Head of caudate nucleus (tissue), 42 donors: ENCODE results near the gene MAN1C1.
"Not testable (repeated sequence)": the region's sequence is repeated elsewhere in the genome, so short reads cannot be mapped to it uniquely, and the experiment has no call there.

Experiments used
- DNase-seq, 42 donors: peaks; one replicate each; pipeline versions ENCODE4 v3.0.0 to v3.0.0-alpha.2; 2020 to 2021; ENCODE audit warnings: mixed read lengths in 7 of 42
- intact Hi-C: fragments of 100-400 bp; cut with DNase I; formaldehyde crosslinking; loops from one replicate; pipeline ENCODE4 v1.15.0; 2022

MAN1C1 gene

GRCh38 chr1:25623007-25623406 is 6.4 kb downstream of the MAN1C1 start:
- intact Hi-C loops, result no loop called here
- no peak for DNase-seq

GRCh38 chr1:25623731-25624130 is 7.1 kb downstream of the MAN1C1 start:
- DNase-seq, result no peak
- intact Hi-C loops, result no loop called here

DNA sequence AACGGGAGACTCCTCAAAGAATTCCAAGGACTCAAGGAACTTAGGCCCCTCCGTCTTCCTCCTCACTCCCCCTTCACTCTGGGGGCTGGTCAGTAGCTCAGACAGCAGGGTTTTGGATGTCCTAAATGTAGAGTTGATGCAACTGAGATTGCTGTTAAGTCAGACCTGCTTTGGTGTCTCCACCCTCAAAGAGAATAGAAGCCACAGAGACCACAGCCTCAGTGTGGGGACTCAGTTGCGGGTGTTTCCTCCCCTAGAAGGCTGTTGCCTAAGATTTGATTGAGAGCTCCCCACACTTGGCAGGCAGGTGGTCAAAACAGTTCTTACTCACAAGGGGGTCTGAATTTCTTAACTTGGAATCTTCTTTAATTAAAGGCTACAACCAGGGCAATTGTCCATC is 7.6 kb downstream of the MAN1C1 start:
- intact Hi-C loops, result no loop called here
- no peak for DNase-seq

DNA sequence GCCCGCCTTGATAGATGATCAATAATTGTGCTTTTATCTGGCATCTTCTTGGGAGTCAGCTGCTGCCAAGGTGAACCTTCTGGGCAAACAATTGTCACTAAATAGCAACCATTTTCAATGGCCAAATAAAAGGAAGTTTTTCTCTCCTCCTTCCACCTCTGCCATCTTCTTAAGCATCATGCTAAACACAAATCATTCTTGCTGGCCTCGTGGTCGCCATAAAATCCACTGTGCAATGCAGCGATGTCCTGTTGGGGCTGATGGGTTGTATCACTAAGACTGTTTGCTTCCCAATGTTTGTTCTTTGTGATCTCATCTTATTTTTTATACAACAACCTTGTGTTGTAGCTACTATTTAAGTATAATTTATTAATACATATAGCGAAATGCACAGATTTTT is 8.0 kb downstream of the MAN1C1 start:
- no peak for DNase-seq

DNA sequence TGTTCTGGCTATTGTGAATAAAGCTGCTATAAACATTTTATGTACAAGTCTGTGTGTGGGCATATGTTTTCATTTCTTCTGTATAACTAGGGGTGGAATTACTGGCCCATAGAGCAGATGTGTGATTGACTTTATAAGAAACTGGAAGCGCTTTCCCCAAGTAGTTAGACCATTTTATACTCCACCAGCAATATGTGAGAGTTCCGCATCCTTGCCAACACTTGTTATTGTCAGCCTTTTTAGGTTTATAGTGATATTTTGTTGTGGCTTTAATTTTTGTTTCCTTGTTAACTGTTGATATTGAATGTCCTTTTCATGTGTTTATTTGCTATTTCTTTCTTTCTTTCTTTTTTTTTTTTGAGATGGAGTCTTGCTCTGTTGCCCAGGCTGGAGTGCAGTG is 9.4 kb downstream of the MAN1C1 start:
- DNase-seq, result no peak
- intact Hi-C loops, result no loop called here

More for the DNA sequence above, 8.0 kb downstream of the MAN1C1 start:
- intact Hi-C loops, result no loop called here

- intact Hi-C loops, result no loop called here
- no peak for DNase-seq
These were observed 12.3 kb downstream of the MAN1C1 start for GRCh38 chr1:25628741-25629421.

GRCh38 chr1:25629836-25630235 is 13.2 kb downstream of the MAN1C1 start:
- intact Hi-C loops, result no loop called here
- DNase-seq, result no peak

DNA sequence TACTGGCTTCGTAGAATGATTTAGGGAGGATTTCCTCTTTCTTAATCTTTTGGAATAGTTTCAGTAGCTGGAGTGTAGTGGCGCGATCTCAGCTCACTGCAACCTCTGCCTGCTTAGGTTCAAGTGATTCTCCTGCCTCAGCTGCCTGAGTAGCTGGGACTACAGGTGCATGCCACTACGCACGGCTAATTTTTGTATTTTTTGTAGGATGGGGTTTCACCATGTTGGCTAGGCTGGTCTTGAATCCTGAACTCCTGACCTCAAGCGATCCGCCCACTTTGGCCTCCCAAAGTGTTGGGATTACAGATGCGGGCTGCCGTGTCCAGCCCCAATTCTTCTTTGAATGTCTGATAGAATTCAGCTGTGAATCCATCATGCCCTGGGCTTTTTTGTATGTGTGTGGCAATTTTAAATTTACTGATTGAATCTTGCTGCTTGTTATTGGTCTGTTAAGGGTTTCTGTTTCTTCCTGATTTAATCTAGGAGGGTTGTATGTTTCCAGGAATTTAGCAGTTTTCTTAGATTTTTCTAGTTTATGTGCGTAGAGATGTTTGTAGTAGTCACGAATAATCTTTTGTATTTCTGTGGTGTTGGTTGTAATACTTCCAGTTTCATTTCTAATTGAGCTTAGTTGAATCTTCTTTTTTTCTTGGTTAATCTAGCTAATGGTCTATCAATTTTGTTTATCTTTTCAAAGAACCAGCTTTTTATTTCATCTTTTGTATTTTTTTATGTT is 15.3 kb downstream of the MAN1C1 start:
- intact Hi-C loops, result no loop called here
- peak in 1 of 42 donors; percentile 32 for DNase-seq

GRCh38 chr1:25634066-25634465 is 17.5 kb downstream of the MAN1C1 start:
- intact Hi-C loops, result no loop called here
- DNase-seq, result no peak

DNA sequence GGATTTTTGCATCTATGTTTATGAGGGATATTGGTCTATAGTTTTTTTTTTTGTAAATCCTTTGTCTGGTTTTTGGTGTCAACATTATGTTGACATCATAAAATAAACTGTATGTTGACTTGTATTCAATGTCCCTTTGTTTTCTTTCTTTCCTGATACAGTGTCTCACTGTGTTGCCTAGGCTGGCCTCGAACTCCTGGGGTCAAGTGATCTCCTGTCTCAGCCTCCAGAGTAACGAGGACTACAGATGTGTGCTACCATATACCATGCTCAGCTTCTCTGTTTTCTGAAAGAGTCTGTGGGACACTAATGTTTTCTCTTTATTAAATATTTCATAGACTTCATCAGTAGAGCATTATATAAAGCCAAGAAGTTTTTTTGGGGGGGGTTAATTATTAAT is 18.3 kb downstream of the MAN1C1 start:
- peak in 1 of 42 donors; percentile 2 for DNase-seq
- intact Hi-C loops, result no loop called here

DNA sequence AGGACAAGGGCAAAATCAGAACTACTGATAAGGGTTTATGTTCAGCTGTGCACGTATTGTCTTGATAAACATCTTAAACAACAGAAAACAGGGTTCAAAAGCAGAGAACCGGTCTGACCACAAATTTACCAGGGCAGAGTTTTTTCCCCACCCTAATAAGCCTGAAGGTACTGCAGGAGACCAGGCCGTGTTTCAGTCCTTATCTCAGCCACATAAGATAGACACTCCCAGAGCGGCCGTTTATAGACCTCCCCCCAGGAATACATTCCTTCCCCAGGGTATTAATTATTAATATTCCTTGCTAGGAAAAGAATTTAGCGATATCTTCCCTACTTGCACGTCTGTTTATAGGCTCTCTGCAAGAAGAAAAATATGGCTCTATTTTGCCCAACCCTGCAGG is 19.6 kb downstream of the MAN1C1 start:
- intact Hi-C loops, DNase-seq: not testable (repeated sequence)

DNA sequence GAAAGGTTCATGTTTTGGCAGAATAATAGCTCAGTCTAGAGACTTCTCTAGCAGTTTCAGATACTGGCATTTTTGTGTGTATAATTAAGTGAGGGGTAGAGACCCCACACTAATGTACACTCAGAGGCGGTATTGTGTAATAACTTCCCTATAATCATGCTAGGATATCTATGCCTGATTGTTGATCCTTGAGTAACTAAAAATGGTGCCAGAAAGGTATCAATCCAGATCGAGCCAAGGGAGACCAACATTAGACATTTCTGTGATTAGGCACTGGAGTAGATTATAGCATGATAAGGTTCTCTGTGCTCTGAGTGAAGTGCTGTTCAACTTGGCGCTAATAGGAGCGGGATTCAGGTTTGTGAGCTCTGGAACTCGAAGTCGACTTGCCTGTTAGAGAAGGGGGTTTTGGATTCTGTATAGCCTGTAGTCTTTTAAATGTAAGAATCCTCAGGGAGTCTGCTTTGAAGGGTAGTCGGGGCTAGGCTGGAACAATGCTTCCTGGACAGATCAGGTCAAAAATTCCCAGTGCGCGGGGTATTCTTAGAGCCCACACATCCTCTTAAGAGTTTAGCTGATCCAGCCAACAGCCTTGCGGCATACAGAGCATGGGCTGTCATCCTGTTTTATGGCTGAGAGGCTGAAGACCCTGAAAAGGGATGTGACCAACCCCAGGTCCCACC is 24.2 kb downstream of the MAN1C1 start:
- intact Hi-C loops, result no loop called here
- DNase-seq, result peak in 2 of 42 donors; percentile 4 to 26

DNA sequence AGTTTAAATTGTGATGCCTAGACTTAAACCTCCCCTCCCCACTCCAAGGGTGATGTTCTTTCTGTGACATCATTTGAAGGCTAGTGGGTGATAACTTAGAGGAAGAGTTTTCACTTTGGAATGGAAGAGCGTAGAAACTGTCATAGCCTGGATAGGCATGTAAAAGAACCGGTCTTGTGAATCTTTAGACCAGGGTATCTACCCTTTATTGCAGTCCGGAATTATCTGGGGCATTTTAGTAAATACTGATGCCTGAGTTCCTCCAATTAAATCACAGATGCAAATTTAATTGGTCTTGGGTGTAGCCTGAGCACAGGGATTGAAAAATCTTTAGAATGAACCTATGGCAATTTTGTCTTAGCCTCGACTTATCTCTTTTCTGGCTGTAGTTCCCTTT is 24.7 kb downstream of the MAN1C1 start:
- intact Hi-C loops, result no loop called here
- no peak for DNase-seq

GRCh38 chr1:25641931-25642573 is 25.5 kb downstream of the MAN1C1 start:
- intact Hi-C loops, result no loop called here
- DNase-seq, result peak in 2 of 42 donors; percentile 5 to 31

DNA sequence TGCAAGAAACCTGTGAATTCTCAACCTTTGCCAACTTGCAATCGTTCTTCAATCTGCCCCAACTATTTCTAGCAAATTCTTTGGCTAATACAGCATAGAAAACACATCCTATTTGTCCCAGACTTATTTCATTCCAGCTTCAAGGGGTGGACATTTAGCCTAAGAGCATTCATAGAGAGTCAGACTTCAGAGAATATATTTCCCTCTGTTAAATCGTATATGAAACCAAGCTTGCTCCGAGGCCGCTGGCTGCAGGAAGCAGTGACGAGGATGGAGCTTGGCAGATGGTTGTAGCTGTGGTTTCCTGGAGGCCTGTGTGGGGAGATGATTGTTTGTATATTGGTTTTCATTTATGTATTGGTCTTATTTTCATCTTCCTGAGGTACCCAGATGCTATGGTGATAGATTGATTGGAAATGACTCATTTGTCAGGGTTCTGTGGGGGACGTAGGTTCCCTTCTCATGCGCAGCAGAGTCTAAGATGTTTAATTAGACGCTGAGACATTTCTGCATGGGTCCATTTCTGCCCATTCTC is 26.1 kb downstream of the MAN1C1 start:
- intact Hi-C loops, result no loop called here
- DNase-seq, result peak in 2 of 42 donors; percentile 5 to 35

DNA sequence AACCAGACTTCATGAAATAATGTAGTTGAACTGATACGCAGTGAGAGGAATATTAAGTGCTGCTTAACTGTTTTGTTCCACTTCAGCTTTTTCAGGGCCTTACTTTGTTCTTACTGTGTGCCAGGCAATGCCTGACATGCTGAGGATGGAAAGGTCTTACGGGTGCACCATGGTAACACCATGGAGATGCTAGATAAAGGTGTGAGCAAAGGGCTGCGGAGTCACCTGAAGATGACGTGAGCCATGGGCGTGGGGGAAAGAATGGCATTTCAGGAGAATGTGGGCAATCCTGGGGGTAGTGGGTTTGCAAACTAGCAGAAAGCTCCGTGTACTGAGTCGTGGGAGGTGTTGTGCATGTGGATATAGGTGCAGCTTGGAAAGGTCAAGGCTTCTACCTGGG is 27.3 kb downstream of the MAN1C1 start:
- DNase-seq, result peak in 7 of 42 donors; percentile 29 to 58 (median 45)
- intact Hi-C loops, result no loop called here

DNA sequence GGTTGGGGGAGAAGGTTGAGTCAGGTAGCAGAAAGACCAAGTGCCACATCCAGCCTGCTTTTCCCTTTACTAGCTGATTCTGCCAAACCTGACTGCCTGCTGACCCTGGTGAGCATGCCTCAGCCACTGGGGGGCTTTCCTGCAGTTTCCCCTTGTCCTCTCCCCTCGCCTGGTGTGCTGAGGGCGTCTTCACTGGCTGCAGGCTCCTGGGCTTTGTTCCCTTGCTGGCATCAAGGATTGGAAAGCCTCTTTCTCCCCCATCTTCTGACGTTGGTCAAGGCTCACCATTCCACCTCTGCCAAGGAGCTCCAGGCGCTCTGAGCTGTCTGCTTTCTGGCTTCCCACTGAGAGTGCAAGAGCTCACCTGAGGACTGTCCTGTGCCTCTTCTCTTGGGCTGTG is 28.4 kb downstream of the MAN1C1 start:
- intact Hi-C loops, result no loop called here
- peak in 2 of 42 donors; percentile 13 to 34 for DNase-seq

- peak in 4 of 42 donors; percentile 2 to 35 (median 8) for DNase-seq
- intact Hi-C loops, result no loop called here
These were observed 29.2 kb downstream of the MAN1C1 start for GRCh38 chr1:25645637-25646400.

GRCh38 chr1:25647106-25647505 is 30.5 kb downstream of the MAN1C1 start:
- DNase-seq, result peak in 3 of 42 donors; percentile 3 to 22 (median 4)
- intact Hi-C loops, result no loop called here
